Neural cell (in vitro differentiated cells): ENCODE results near the gene LDLRAD4. TPM values are rescaled to one million over a fixed set of nuclear protein-coding genes. Genes with fewer than 3 reads are reported as not detected.

Experiments used
- H2AFZ ChIP-seq: fragments of 200-600, 300-800 bp; sonication (generic), shearing (Covaris generic); 2 replicates; pipeline ENCODE4 v1.6.0; 2014; ENCODE audit warnings: low read depth, mild to moderate bottlenecking, antibody characterized with exemption, low read length, moderate library complexity
- H3F3A ChIP-seq: fragments of 200-600 bp; shearing (Covaris generic); 2 replicates; pipeline ENCODE4 v1.6.1; 2016; ENCODE audit warnings: mild to moderate bottlenecking, moderate library complexity, mixed read lengths, antibody characterized with exemption, low read length; ENCODE audit not compliant: insufficient read depth, poor library complexity, severe bottlenecking
- H3K27ac ChIP-seq: fragments of 200-600, 300-800 bp; sonication (generic), shearing (Covaris generic); 2 replicates; pipeline ENCODE4 v1.5.1; 2014; ENCODE audit warnings: mild to moderate bottlenecking, low read length, moderate library complexity
- H3K27me3 ChIP-seq: fragments of 300-800, 200-600 bp; sonication (generic), shearing (Covaris generic); 2 replicates; pipeline ENCODE4 v1.6.0; 2014; ENCODE audit warnings: mild to moderate bottlenecking, low read depth, low read length, moderate library complexity; ENCODE audit not compliant: insufficient read depth
- H3K36me3 ChIP-seq: fragments of 300-800, 200-600 bp; sonication (generic), shearing (Covaris generic); 2 replicates; pipeline ENCODE4 v1.5.1; 2014; ENCODE audit warnings: mild to moderate bottlenecking, antibody characterized with exemption, low read length, moderate library complexity; ENCODE audit not compliant: insufficient read depth
- H3K4me2 ChIP-seq: fragments of 300-800, 200-600 bp; sonication (generic), shearing (Covaris generic); 2 replicates; pipeline ENCODE4 v1.6.0; 2014; ENCODE audit warnings: mild to moderate bottlenecking, low read length
- H3K4me3 ChIP-seq: fragments of 300-800, 200-600 bp; sonication (generic), shearing (Covaris generic); 2 replicates; pipeline ENCODE4 v1.5.1; 2014; ENCODE audit warnings: mild to moderate bottlenecking, low read length, moderate library complexity
- H3K79me2 ChIP-seq: fragments of 200-600 bp; shearing (Covaris generic); replicated peaks from 2 replicates; pipeline ENCODE4 v1.6.0; 2014; ENCODE audit warnings: mild to moderate bottlenecking, low read length, moderate library complexity; ENCODE audit not compliant: insufficient read depth
- H3K9ac ChIP-seq: fragments of 300-800, 200-600 bp; sonication (generic), shearing (Covaris generic); 2 replicates; pipeline ENCODE4 v1.6.1; 2016; ENCODE audit warnings: mild to moderate bottlenecking, low read length, mixed read lengths
- H3K9me2 ChIP-seq: fragments of 200-600 bp; shearing (Covaris generic); 2 replicates; pipeline ENCODE4 v1.6.1; 2016; ENCODE audit warnings: mild to moderate bottlenecking, low read length, mixed read lengths; ENCODE audit not compliant: insufficient read depth
- H3K9me3 ChIP-seq: fragments of 200-600, 300-800 bp; sonication (generic), shearing (Covaris generic); 2 replicates; pipeline ENCODE4 v1.6.1; 2016; ENCODE audit warnings: mild to moderate bottlenecking, mixed run types, low read length, moderate library complexity, mixed read lengths
- H4K20me1 ChIP-seq: fragments of 200-600 bp; shearing (Covaris generic); 2 replicates; pipeline ENCODE4 v1.6.1; 2016; ENCODE audit warnings: mild to moderate bottlenecking, mixed run types; ENCODE audit not compliant: insufficient read depth
- EP300 ChIP-seq: fragments of 450-650 bp; conservative IDR thresholded peaks from 2 replicates; pipeline ENCODE4 v1.6.1; 2014; ENCODE audit warnings: antibody characterized with exemption, mild to moderate bottlenecking, moderate library complexity; ENCODE audit not compliant: poor library complexity, severe bottlenecking
- EZH2 ChIP-seq: fragments of 200-600, 300-800 bp; shearing (Covaris generic), sonication (generic); IDR thresholded peaks from 2 replicates; pipeline ENCODE4 v1.6.1; 2014; ENCODE audit warnings: antibody characterized with exemption, low read length, borderline replicate concordance, mild to moderate bottlenecking; ENCODE audit not compliant: insufficient read depth, poor library complexity, severe bottlenecking
- MXI1 ChIP-seq: fragments of 450-650 bp; conservative IDR thresholded peaks from 2 replicates; pipeline ENCODE4 v1.6.1; 2014; ENCODE audit warnings: antibody characterized with exemption, mild to moderate bottlenecking; ENCODE audit not compliant: poor library complexity, severe bottlenecking
- POLR2AphosphoS5 ChIP-seq: IDR thresholded peaks from 2 replicates; pipeline ENCODE4 v1.6.1; 2012
- RAD21 ChIP-seq: fragments of 450-650 bp; conservative IDR thresholded peaks from 2 replicates; pipeline ENCODE4 v1.6.1; 2014; ENCODE audit warnings: antibody characterized with exemption, mild to moderate bottlenecking, moderate library complexity
- SMC3 ChIP-seq: fragments of 450-650 bp; conservative IDR thresholded peaks from 2 replicates; pipeline ENCODE4 v1.6.1; 2014; ENCODE audit warnings: antibody characterized with exemption, mild to moderate bottlenecking, moderate library complexity; ENCODE audit not compliant: poor library complexity
- TAF1 ChIP-seq: IDR thresholded peaks from 2 replicates; pipeline ENCODE4 v1.6.1; 2012; ENCODE audit warnings: low read depth
- polyA plus RNA-seq: library from polyadenylated mRNA; depleted of rRNA; stranded (reverse); fragments of >200 nt; gene quantifications from 2 replicates; pipeline ENCODE4 v1.2.3, GENCODE V29; 2014
- TF ChIP-seq, protein P1 (sequence below): IDR thresholded peaks from 2 replicates; pipeline ENCODE4 v1.6.1; 2012; ENCODE audit warnings: borderline replicate concordance
- TF ChIP-seq, protein P2 (sequence below): fragments of 450-650 bp; IDR thresholded peaks from 2 replicates; pipeline ENCODE4 v1.5.1; 2014; ENCODE audit warnings: antibody characterized with exemption, mild to moderate bottlenecking, moderate library complexity; ENCODE audit not compliant: poor library complexity, severe bottlenecking

LDLRAD4 gene
- polyA plus RNA-seq, 1 donor from 2014 or later: 3.7 TPM

DNA sequence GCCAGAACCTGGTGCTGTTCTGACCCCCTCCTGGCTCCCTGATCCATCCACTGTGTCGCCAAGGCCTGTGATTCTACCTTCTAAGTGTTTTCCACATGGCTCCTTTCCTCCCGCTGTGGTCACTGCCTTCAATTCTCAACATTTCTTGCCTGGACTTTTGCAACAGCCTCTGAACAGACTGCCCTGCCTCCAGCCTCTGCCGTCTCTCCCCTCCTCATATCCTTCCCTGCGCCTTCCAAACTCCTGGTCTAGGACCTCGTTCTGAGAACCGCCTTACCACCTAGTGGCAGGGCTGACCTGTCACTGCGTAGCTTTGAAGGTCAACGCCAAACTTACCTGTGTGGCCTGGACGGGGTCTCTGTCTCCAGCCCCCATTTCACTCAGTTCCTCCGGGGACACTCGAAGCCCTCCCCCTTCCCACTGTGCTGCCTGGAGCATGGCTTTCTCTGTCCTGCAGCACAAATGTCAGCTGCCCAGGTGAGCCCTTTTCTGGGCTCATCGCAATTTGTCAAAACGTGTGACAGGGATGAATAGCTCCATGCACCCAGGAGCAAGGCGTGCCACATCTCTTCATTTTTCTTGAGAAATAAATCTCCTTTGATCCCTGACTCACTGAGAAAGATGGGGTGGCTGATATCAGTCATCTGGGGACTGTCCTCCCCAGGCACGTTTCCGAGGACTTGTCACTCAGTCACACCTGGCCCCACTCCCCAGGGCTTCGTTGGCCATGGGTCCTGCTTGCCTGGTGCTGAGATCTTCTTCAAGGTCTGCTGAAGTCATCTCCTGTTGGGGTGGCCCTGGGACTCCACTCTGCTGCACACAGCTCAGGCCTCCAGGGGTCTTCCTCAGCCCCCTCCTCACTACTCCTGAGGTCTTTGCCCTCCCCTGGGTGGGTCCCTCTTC lies 46.7 kb downstream of the LDLRAD4 start:
- Histone ChIP-seq H3K4me2 (no peak overlapping the region), H3K9ac (no peak overlapping the region), H3K36me3 (no peaks in the 10 kb centered on the region), H3K27me3 (no peaks in the 10 kb centered on the region), H3K79me2 (no peaks in the 10 kb centered on the region), H3K27ac (no peak overlapping the region), H4K20me1 (no peaks in the 10 kb centered on the region), H3K9me2 (no peaks in the 10 kb centered on the region), H3K4me3 (no peak overlapping the region), H3K9me3 (no peaks in the 10 kb centered on the region), H3F3A (no peaks in the 10 kb centered on the region), H2AFZ (no peak overlapping the region)
- TF ChIP-seq EZH2: no peak
- TF ChIP-seq RAD21: no peak
- no peak for TF ChIP-seq EP300
- TF ChIP-seq, protein P1, sequence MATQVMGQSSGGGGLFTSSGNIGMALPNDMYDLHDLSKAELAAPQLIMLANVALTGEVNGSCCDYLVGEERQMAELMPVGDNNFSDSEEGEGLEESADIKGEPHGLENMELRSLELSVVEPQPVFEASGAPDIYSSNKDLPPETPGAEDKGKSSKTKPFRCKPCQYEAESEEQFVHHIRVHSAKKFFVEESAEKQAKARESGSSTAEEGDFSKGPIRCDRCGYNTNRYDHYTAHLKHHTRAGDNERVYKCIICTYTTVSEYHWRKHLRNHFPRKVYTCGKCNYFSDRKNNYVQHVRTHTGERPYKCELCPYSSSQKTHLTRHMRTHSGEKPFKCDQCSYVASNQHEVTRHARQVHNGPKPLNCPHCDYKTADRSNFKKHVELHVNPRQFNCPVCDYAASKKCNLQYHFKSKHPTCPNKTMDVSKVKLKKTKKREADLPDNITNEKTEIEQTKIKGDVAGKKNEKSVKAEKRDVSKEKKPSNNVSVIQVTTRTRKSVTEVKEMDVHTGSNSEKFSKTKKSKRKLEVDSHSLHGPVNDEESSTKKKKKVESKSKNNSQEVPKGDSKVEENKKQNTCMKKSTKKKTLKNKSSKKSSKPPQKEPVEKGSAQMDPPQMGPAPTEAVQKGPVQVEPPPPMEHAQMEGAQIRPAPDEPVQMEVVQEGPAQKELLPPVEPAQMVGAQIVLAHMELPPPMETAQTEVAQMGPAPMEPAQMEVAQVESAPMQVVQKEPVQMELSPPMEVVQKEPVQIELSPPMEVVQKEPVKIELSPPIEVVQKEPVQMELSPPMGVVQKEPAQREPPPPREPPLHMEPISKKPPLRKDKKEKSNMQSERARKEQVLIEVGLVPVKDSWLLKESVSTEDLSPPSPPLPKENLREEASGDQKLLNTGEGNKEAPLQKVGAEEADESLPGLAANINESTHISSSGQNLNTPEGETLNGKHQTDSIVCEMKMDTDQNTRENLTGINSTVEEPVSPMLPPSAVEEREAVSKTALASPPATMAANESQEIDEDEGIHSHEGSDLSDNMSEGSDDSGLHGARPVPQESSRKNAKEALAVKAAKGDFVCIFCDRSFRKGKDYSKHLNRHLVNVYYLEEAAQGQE: no peak

DNA sequence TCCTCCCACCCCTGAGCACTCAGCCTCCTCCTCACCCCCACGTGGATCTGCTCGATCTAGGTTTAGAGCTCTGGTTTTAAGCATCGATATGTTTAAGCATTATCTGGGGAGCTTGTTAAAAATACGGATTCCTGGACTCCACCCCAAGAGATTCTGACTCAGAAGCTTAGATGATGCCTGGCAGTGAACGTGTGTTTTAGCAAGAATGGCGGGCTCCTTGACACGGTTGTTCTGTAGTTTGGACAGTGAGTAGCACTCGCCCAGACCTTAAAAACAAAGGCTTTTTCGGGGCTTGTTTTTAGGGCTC lies 47.3 kb downstream of the LDLRAD4 start:
- no peaks in the 10 kb centered on the region for H3F3A ChIP-seq
- no peak overlapping the region for H3K4me3 ChIP-seq
- no peaks in the 10 kb centered on the region for H3K9me2 ChIP-seq
- no peak overlapping the region for H3K9ac ChIP-seq
- H4K20me1 ChIP-seq: no peaks in the 10 kb centered on the region
- no peak overlapping the region for H3K27ac ChIP-seq
- H3K4me2 ChIP-seq: no peak overlapping the region
- no peaks in the 10 kb centered on the region for H3K27me3 ChIP-seq
- no peak for TF ChIP-seq MXI1
- TF ChIP-seq SMC3: no peak
- TF ChIP-seq EP300: no peak
- no peak for TF ChIP-seq TAF1
- TF ChIP-seq, protein P2, sequence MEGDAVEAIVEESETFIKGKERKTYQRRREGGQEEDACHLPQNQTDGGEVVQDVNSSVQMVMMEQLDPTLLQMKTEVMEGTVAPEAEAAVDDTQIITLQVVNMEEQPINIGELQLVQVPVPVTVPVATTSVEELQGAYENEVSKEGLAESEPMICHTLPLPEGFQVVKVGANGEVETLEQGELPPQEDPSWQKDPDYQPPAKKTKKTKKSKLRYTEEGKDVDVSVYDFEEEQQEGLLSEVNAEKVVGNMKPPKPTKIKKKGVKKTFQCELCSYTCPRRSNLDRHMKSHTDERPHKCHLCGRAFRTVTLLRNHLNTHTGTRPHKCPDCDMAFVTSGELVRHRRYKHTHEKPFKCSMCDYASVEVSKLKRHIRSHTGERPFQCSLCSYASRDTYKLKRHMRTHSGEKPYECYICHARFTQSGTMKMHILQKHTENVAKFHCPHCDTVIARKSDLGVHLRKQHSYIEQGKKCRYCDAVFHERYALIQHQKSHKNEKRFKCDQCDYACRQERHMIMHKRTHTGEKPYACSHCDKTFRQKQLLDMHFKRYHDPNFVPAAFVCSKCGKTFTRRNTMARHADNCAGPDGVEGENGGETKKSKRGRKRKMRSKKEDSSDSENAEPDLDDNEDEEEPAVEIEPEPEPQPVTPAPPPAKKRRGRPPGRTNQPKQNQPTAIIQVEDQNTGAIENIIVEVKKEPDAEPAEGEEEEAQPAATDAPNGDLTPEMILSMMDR: no peak
- no peak for TF ChIP-seq EZH2
- TF ChIP-seq, protein P1: no peak
- no peak for TF ChIP-seq POLR2AphosphoS5
- no peak for TF ChIP-seq RAD21
- H3K79me2 ChIP-seq: no peaks in the 10 kb centered on the region
- H3K36me3 ChIP-seq: no peaks in the 10 kb centered on the region
- H2AFZ ChIP-seq: no peak overlapping the region
- H3K9me3 ChIP-seq: no peaks in the 10 kb centered on the region
